Esophagus squamous epithelium (tissue), 5 donors: Measurements from ENCODE around the gene LDLRAD3. TPM values are rescaled to one million over a fixed set of nuclear protein-coding genes. Genes with fewer than 3 reads are reported as not detected.

Experiments
- DNase-seq: peaks from one replicate; lab custom pipeline; 2025; lab: John Stamatoyannopoulos, UW
- H3K27ac ChIP-seq, 4 donors: fragments of 200-600 bp; sonication (generic); one replicate each; pipeline ENCODE4 v1.5.1; 2016 to 2019; ENCODE audit warnings: mild to moderate bottlenecking in 1 of 4
- H3K27me3 ChIP-seq, 4 donors: fragments of 200-600 bp; sonication (generic); 1 replicate in 3 of 4; 2 replicates in 1 of 4; pipeline versions ENCODE4 v1.5.1 to v1.6.0; 2017 to 2021; ENCODE audit warnings: antibody characterized with exemption in 1 of 4
- H3K36me3 ChIP-seq, 3 donors: fragments of 200-600 bp; sonication (generic); one replicate each; pipeline ENCODE4 v1.5.1; 2016 to 2019
- H3K4me1 ChIP-seq, 3 donors: fragments of 200-600 bp; sonication (generic); one replicate each; pipeline ENCODE4 v1.5.1; 2017 to 2019
- H3K4me3 ChIP-seq, 4 donors: fragments of 200-600 bp; sonication (generic); 1 replicate in 3 of 4; 2 replicates in 1 of 4; pipeline ENCODE4 v1.5.1; 2016 to 2019; ENCODE audit warnings: mild to moderate bottlenecking in 2 of 4, moderate library complexity in 1 of 4
- H3K9me3 ChIP-seq, 3 donors: fragments of 200-600 bp; sonication (generic); one replicate each; pipeline ENCODE4 v1.5.1; 2016 to 2019
- POLR2A ChIP-seq, 4 donors: fragments of 450-650 bp; IDR thresholded peaks; one replicate each; pipeline ENCODE4 v1.6.1; 2017; ENCODE audit warnings: antibody characterized with exemption in 4 of 4, mild to moderate bottlenecking in 4 of 4, moderate library complexity in 3 of 4
- WGBS, 2 donors: methylation state at CpG; one replicate each; pipeline ENCODE4 v1.1.5; 2018; 5-methylcytosine and 5-hydroxymethylcytosine counted together
- intact Hi-C: fragments of 100-400 bp; cut with DNase I; formaldehyde crosslinking; loops from one replicate; pipeline ENCODE4 v1.15.0; 2022
- total RNA-seq, 4 donors: library from RNA; depleted of rRNA; stranded (reverse); fragments of >200 nt; gene quantifications; one replicate each; pipeline ENCODE4 v1.1.0, GENCODE V29; 2016
- TF ChIP-seq, protein P1 (sequence below), 6 experiments: fragments of 450-650 bp in 4 of 6; fragments of 200-600 bp in 2 of 6; sonication (generic) in 2 of 6; IDR thresholded peaks; one replicate each; pipeline ENCODE4 v1.5.1; 2016 to 2019; ENCODE audit warnings: antibody characterized with exemption in 6 of 6, mild to moderate bottlenecking in 4 of 6, moderate library complexity in 4 of 6
- donor health status: DM: yes; HTN: yes; CAD: no.

LDLRAD3 gene
- total RNA-seq, 4 donors from 2014 or later: 5.0 to 16.8 (median 8.2) TPM

DNA sequence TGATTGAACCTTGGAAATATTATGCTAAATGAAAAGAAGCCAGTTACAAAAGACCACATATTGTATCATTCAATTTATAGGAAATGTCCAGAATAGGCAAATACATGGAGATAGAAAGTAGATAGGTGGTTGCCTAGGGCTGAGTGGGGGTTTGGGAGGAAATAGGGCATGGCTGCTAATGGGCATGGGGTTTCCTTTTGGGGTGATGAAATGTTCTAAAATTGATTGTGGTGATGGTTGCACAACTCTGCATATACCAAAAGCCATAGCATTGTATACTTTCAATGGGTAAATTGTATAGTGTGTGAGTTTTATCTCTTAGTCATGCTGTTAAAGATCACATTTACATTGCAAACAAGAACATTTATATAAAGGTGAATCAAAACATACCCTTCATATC is 48.7 kb downstream of the LDLRAD3 start:
- TF ChIP-seq POLR2A (IDR thresholded peaks at IDR 0.05): no peak
- TF ChIP-seq, protein P1, sequence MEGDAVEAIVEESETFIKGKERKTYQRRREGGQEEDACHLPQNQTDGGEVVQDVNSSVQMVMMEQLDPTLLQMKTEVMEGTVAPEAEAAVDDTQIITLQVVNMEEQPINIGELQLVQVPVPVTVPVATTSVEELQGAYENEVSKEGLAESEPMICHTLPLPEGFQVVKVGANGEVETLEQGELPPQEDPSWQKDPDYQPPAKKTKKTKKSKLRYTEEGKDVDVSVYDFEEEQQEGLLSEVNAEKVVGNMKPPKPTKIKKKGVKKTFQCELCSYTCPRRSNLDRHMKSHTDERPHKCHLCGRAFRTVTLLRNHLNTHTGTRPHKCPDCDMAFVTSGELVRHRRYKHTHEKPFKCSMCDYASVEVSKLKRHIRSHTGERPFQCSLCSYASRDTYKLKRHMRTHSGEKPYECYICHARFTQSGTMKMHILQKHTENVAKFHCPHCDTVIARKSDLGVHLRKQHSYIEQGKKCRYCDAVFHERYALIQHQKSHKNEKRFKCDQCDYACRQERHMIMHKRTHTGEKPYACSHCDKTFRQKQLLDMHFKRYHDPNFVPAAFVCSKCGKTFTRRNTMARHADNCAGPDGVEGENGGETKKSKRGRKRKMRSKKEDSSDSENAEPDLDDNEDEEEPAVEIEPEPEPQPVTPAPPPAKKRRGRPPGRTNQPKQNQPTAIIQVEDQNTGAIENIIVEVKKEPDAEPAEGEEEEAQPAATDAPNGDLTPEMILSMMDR (IDR thresholded peaks at IDR 0.05): no peak
- no peak for DNase-seq
- intact Hi-C loops: no loop called here
- H3K4me1 ChIP-seq: peaks cover 0 to 11% (median 0%) of the 10 kb centered on the region in 3 donors
- H3K27ac ChIP-seq: no peak overlapping the region
- no peak overlapping the region for H3K4me3 ChIP-seq
- no peaks in the 10 kb centered on the region for H3K27me3 ChIP-seq
- no peaks in the 10 kb centered on the region for H3K9me3 ChIP-seq
- no peaks in the 10 kb centered on the region for H3K36me3 ChIP-seq

DNA sequence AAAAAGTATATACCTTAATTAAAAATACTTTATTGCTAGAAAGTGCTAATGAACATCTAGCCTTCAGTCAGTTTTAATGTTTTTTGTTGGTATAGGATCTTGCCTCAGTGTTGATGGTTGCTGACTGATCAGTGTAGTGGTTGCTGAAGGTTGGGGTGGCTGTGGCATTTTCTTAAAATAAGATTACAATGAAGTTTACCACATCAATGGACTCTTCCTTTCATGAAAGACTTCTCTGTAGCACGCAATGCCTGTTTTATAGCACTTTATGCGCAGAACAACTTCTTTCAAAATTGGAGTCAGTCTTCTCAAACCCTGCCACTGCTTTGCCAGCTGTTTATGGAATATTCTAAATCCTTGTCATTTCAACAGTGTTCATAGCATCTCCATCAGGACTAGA is 50.6 kb downstream of the LDLRAD3 start:
- intact Hi-C loops: no loop called here
- WGBS, 2 donors: 86 to 98% methylated on average over 2 of the region's 2 CpGs
- Histone ChIP-seq H3K27me3 (no peaks in the 10 kb centered on the region), H3K36me3 (no peaks in the 10 kb centered on the region), H3K4me1 (peaks cover 0 to 11% (median 0%) of the 10 kb centered on the region in 3 donors), H3K9me3 (no peaks in the 10 kb centered on the region), H3K27ac (no peak overlapping the region), H3K4me3 (no peak overlapping the region)
- no peak for TF ChIP-seq POLR2A (IDR thresholded peaks at IDR 0.05)
- TF ChIP-seq, protein P1 (IDR thresholded peaks at IDR 0.05): no peak
- no peak for DNase-seq

DNA sequence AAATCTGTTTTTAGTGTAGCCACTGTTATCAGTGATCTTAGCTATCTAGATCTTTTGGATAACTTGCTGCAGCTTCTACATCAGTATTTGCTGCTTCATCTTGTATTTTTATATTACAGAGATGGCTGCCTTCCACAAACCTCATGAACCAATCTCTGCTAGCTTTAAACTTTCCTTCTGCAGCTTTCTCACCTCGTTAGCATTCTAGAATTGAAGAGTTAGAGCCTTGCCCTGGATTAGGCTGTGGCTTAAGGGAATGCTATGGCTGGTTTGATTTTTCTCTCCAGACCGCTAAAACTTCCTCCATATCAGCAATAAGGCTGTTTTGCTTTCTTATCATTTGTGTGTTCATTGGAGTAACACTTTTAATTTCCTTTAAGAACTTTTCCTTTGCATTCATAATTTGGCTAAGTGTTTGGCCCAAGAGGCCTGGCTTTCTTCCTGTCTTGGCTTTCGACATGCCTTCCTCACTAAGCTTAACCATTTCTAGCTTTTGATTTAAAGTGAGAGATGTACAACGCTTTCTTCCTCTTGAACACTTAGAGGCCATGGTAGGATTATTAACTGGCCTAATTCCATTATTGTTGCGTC is 51.9 kb downstream of the LDLRAD3 start:
- 45 to 60% methylated on average over 5 of the region's 5 CpGs for WGBS, 2 donors
- TF ChIP-seq, protein P1 (IDR thresholded peaks at IDR 0.05): no peak
- TF ChIP-seq POLR2A (IDR thresholded peaks at IDR 0.05): no peak

DNA sequence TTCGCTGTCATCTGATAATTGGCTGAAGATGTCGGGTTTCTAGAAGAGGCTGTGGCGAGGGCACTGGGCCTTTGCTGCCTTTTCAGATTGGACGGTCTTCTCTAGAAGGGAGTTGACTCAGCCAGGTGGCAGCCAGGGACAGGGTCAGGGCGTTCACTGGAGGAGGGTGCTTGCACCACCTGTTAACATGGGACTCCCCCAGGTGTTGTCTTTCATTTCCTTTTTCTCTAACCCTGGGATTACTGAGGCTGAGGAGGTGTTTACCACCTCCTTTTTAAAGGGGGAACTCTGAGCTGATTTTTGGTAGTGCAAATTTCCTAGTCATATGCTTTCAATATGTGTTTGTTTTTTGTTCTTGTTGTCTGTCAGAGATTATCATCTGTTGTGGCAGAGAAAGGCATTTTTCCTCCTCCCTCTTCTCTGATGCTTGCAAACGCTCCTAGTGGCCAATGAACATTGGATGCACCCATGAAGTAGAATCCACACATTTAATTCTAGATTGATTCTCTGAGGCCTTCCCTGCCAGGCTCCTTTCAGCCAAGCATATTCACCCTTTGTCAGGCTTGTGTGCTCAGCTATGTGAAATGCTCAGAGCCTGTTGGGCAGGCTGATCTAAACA is 54.1 kb downstream of the LDLRAD3 start:
- no peak overlapping the region for H3K4me3 ChIP-seq
- H3K9me3 ChIP-seq: no peaks in the 10 kb centered on the region
- peaks cover 0 to 40% (median 3%) of the 10 kb centered on the region in 3 donors for H3K4me1 ChIP-seq
- intact Hi-C loops: no loop called here
- no peak for DNase-seq
- H3K27ac ChIP-seq: no peak overlapping the region
- WGBS, 2 donors: 86 to 89% methylated on average over 6 of the region's 6 CpGs
- H3K27me3 ChIP-seq: no peaks in the 10 kb centered on the region
- no peaks in the 10 kb centered on the region for H3K36me3 ChIP-seq
- TF ChIP-seq, protein P1 (IDR thresholded peaks at IDR 0.05): no peak
- no peak for TF ChIP-seq POLR2A (IDR thresholded peaks at IDR 0.05)

More for the DNA sequence above, 51.9 kb downstream of the LDLRAD3 start:
- peaks cover 0 to 17% (median 3%) of the 10 kb centered on the region in 3 donors for H3K4me1 ChIP-seq
- H3K27me3 ChIP-seq: no peaks in the 10 kb centered on the region
- no peaks in the 10 kb centered on the region for H3K36me3 ChIP-seq
- no peak overlapping the region for H3K27ac ChIP-seq
- intact Hi-C loops: no loop called here
- H3K9me3 ChIP-seq: no peaks in the 10 kb centered on the region
- no peak overlapping the region for H3K4me3 ChIP-seq
- DNase-seq: no peak

DNA sequence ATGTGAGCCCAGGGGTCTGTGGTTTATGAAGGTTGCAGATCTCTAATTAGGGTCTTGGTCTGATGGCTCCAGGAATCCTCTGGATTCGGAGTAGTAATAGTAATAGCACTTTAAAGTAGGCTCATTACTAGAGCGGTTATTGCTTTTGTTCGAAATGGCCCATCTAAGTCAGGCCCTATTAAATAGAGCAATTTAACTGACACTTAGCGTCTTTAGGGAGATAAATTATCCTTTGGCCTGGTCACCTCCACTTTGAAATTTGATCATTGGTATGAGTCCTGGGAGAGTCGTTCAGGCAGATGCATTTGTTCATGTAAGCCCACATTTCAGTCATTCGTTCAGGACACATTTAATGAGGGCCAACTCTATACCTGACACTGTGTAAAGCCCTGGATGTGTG is 54.8 kb downstream of the LDLRAD3 start:
- intact Hi-C loops: no loop called here
- H3K27ac ChIP-seq: no peak overlapping the region

More for the DNA sequence above, 54.8 kb downstream of the LDLRAD3 start:
- Histone ChIP-seq H3K9me3 (no peaks in the 10 kb centered on the region), H3K4me3 (no peak overlapping the region), H3K4me1 (peaks cover 0 to 44% (median 3%) of the 10 kb centered on the region in 3 donors), H3K36me3 (no peaks in the 10 kb centered on the region), H3K27me3 (no peaks in the 10 kb centered on the region)
- TF ChIP-seq POLR2A (IDR thresholded peaks at IDR 0.05): no peak
- TF ChIP-seq, protein P1 (IDR thresholded peaks at IDR 0.05): no peak
- WGBS, 2 donors: 82 to 87% methylated on average over 6 of the region's 6 CpGs
- no peak for DNase-seq
